ENCODE measurements around the gene ASCL5.

GRCh38 chr1:201146626-201147390 lies 19.8 kb upstream of the ASCL5 start:
- TF ChIP-seq CTCF (IDR thresholded peaks at IDR 0.05 in 2 of 3, conservative IDR thresholded peaks at IDR 0.05 in 1 of 3; ENCODE audit: control insufficient read depth in 2 of 3, extremely low read depth in 1 of 3, insufficient read depth in 1 of 3, low read depth in 3 of 3, low read length in 3 of 3), result no peak
- no peak for TF ChIP-seq EP300 (IDR thresholded peaks at IDR 0.05; ENCODE audit: borderline replicate concordance in 1 of 2, control insufficient read depth in 1 of 2, low read depth in 2 of 2, low read length in 2 of 2)
- no peak for TF ChIP-seq TCF7 (IDR thresholded peaks at IDR 0.05; ENCODE audit: borderline replicate concordance)
